GM12878 (cell line): ENCODE data around the gene CYP2C19.

Experiments
- GABPA ChIP-seq: IDR thresholded peaks from 2 replicates; pipeline ENCODE4 v1.6.1; 2014; ENCODE audit warnings: antibody characterized with exemption, low read depth, mild to moderate bottlenecking, inconsistent platforms
- HDAC2 ChIP-seq: fragments of 200-600 bp; sonication (generic); IDR thresholded peaks from 2 replicates; pipeline ENCODE4 v1.6.1; 2017
- LARP7 ChIP-seq: fragments of 450-650 bp; IDR thresholded peaks from 2 replicates; pipeline ENCODE4 v1.6.1; 2017; ENCODE audit warnings: mild to moderate bottlenecking
- STAT3 ChIP-seq: IDR thresholded peaks from 2 replicates; pipeline ENCODE4 v1.6.1; 2011; ENCODE audit warnings: low read depth, low read length, improper control_type of control experiment
- TARDBP ChIP-seq: IDR thresholded peaks from 2 replicates; pipeline ENCODE4 v1.6.1; 2016; ENCODE audit warnings: borderline replicate concordance

- TF ChIP-seq STAT3: no peak
- TF ChIP-seq TARDBP: no peak
- TF ChIP-seq LARP7: no peak
- TF ChIP-seq HDAC2: no peak
- no peak for TF ChIP-seq GABPA
Observed at GRCh38 chr10:94890264-94891022, 128.0 kb downstream of the CYP2C19 start.
